GM23338 (cell line): ENCODE results near the gene MSH3. TPM values are rescaled to one million over a fixed set of nuclear protein-coding genes. Genes with fewer than 3 reads are reported as not detected.

Experiments
- ATAC-seq: fragments of 200-7000 bp; cut with Tn5 transposase; 3 replicates; pipeline ENCODE4 v1.9.1; 2020
- DNase-seq: peaks from one replicate; pipeline ENCODE4 v3.0.0-alpha.2; 2015; ENCODE audit warnings: low spot score
- H2AFZ ChIP-seq: fragments of 200-600 bp; sonication (generic); 2 replicates; pipeline ENCODE4 v1.8.0; 2016; ENCODE audit warnings: antibody characterized with exemption, mild to moderate bottlenecking, moderate library complexity
- H3F3A ChIP-seq: fragments of 200-600 bp; sonication (generic); replicated peaks from 2 replicates; pipeline ENCODE4 v1.8.0; 2017; ENCODE audit warnings: antibody characterized with exemption, mixed run types, low read depth
- H3K27ac ChIP-seq: fragments of 200-600 bp; sonication (generic); 2 replicates; pipeline ENCODE4 v1.6.1; 2016; ENCODE audit warnings: low read depth
- H3K27me3 ChIP-seq: fragments of 200-600 bp; sonication (generic); 2 replicates; pipeline ENCODE4 v1.8.0; 2016; ENCODE audit warnings: mild to moderate bottlenecking, mixed run types, moderate library complexity; ENCODE audit not compliant: insufficient read depth
- H3K36me3 ChIP-seq: fragments of 200-600 bp; sonication (generic); 2 replicates; pipeline ENCODE4 v1.8.0; 2016; ENCODE audit warnings: mild to moderate bottlenecking; ENCODE audit not compliant: insufficient read depth
- H3K4me1 ChIP-seq: fragments of 200-600 bp; sonication (generic); 2 replicates; pipeline ENCODE4 v1.8.0; 2016; ENCODE audit warnings: mild to moderate bottlenecking, moderate library complexity; ENCODE audit not compliant: insufficient read depth
- H3K4me2 ChIP-seq: fragments of 200-600 bp; sonication (generic); 2 replicates; pipeline ENCODE4 v1.7.1; 2017; ENCODE audit warnings: mixed run types
- H3K4me3 ChIP-seq: fragments of 200-600 bp; sonication (generic); 2 replicates; pipeline ENCODE4 v1.6.1; 2016; ENCODE audit warnings: mixed run types
- H3K79me2 ChIP-seq: fragments of 200-600 bp; sonication (generic); replicated peaks from 2 replicates; pipeline ENCODE4 v1.8.0; 2017; ENCODE audit warnings: mild to moderate bottlenecking; ENCODE audit not compliant: insufficient read depth
- H3K9me2 ChIP-seq: fragments of 200-600 bp; sonication (generic); 2 replicates; pipeline ENCODE4 v1.8.0; 2017; ENCODE audit not compliant: insufficient read depth
- H4K20me1 ChIP-seq: fragments of 200-600 bp; sonication (generic); replicated peaks from 2 replicates; pipeline ENCODE4 v1.8.0; 2017; ENCODE audit warnings: mild to moderate bottlenecking; ENCODE audit not compliant: insufficient read depth
- H3K27ac Mint-ChIP-seq: 2 replicates; pipeline ENCODE4 v1.8.0; 2020; ENCODE audit warnings: inconsistent platforms, mild to moderate bottlenecking, moderate library complexity, mixed read lengths
- H3K27me3 Mint-ChIP-seq: 3 replicates; pipeline ENCODE4 v1.8.0; 2022; ENCODE audit warnings: low read depth, mild to moderate bottlenecking, moderate library complexity, mixed read lengths, inconsistent platforms; ENCODE audit not compliant: insufficient read depth, poor library complexity
- H3K36me3 Mint-ChIP-seq: 3 replicates; pipeline ENCODE4 v1.8.0; 2021; ENCODE audit warnings: low read depth, mild to moderate bottlenecking, inconsistent platforms, moderate library complexity, mixed read lengths
- H3K4me1 Mint-ChIP-seq: 3 replicates; pipeline ENCODE4 v1.8.0; 2020; ENCODE audit warnings: mild to moderate bottlenecking, inconsistent platforms, mixed read lengths
- H3K4me3 Mint-ChIP-seq: 3 replicates; pipeline ENCODE4 v1.8.0; 2021; ENCODE audit warnings: moderate library complexity, mild to moderate bottlenecking, inconsistent platforms, mixed read lengths
- H3K9me3 Mint-ChIP-seq: 3 replicates; pipeline ENCODE4 v1.8.0; 2020; ENCODE audit warnings: moderate library complexity, mild to moderate bottlenecking, inconsistent platforms, mixed read lengths
- CREB1 ChIP-seq: fragments of 250-450 bp; sonication (Bioruptor Pico); IDR thresholded peaks from 2 replicates; pipeline ENCODE4 v1.5.0; 2020; ENCODE audit warnings: low read depth, mild to moderate bottlenecking, moderate library complexity
- EZH2 ChIP-seq: fragments of 200-600 bp; sonication (generic); IDR thresholded peaks from one replicate; pipeline ENCODE4 v1.8.0; 2017; ENCODE audit warnings: antibody characterized with exemption, mild to moderate bottlenecking, low read depth; ENCODE audit not compliant: unreplicated experiment
- EZH2phosphoT487 ChIP-seq: fragments of 200-600 bp; sonication (generic); IDR thresholded peaks from one replicate; pipeline ENCODE4 v1.8.1; 2018; ENCODE audit warnings: antibody characterized with exemption; ENCODE audit not compliant: unreplicated experiment
- JUNB ChIP-seq: IDR thresholded peaks from one replicate; pipeline ENCODE4 v1.6.1; 2016; ENCODE audit warnings: antibody characterized with exemption; ENCODE audit not compliant: unreplicated experiment
- NANOG ChIP-seq: IDR thresholded peaks from 2 replicates; pipeline ENCODE4 v1.6.1; 2016; ENCODE audit warnings: antibody characterized with exemption, borderline replicate concordance
- POLR2AphosphoS5 ChIP-seq: IDR thresholded peaks from 2 replicates; pipeline ENCODE4 v1.6.1; 2016; ENCODE audit warnings: antibody characterized with exemption, low read depth
- STAT1 ChIP-seq: IDR thresholded peaks from one replicate; pipeline ENCODE4 v1.6.1; 2016; ENCODE audit warnings: antibody characterized with exemption; ENCODE audit not compliant: unreplicated experiment
- ZNF114 ChIP-seq: fragments of 250-450 bp; sonication (Bioruptor Pico); IDR thresholded peaks from 2 replicates; pipeline ENCODE4 v1.5.0; 2020; ENCODE audit warnings: mild to moderate bottlenecking, moderate library complexity
- ZNF331 ChIP-seq: fragments of 250-450 bp; sonication (Bioruptor Pico); IDR thresholded peaks from 2 replicates; pipeline ENCODE4 v1.5.0; 2020; ENCODE audit warnings: low read depth, mild to moderate bottlenecking, moderate library complexity
- polyA plus RNA-seq: library from polyadenylated mRNA; unstranded; fragments of >200 nt; fragmentation: Nextera tagmentation; extraction: Ambion mirVana; gene quantifications from 2 replicates; pipeline ENCODE4 v1.2.1, GENCODE V29; 2016
- total RNA-seq: library from RNA; depleted of rRNA; stranded (reverse); fragments of >200 nt; shearing (Covaris generic); gene quantifications from 2 replicates; pipeline ENCODE4 v1.2.3, GENCODE V29; 2014
- TF ChIP-seq, protein P1 (sequence below): IDR thresholded peaks from 2 replicates; pipeline ENCODE4 v1.6.1; 2016; ENCODE audit warnings: antibody characterized with exemption
- TF ChIP-seq, protein P2 (sequence below): fragments of 250-450 bp; sonication (Bioruptor Pico); IDR thresholded peaks from 2 replicates; pipeline ENCODE4 v1.5.0; 2020; ENCODE audit warnings: mild to moderate bottlenecking, moderate library complexity
- TF ChIP-seq, protein P3 (sequence below), 2 experiments: fragments of 200-600 bp in 1 of 2; sonication (generic) in 1 of 2; conservative IDR thresholded peaks; 2 replicates each; pipeline versions ENCODE4 v1.5.1 to v1.6.1; 2016 to 2017; ENCODE audit warnings: antibody characterized with exemption in 2 of 2, low read depth in 2 of 2, mild to moderate bottlenecking in 2 of 2, moderate library complexity in 1 of 2

MSH3 gene
- total and polyA plus RNA-seq, 2 experiments from 2014 or later, result 13.3 to 16.6 TPM

DNA sequence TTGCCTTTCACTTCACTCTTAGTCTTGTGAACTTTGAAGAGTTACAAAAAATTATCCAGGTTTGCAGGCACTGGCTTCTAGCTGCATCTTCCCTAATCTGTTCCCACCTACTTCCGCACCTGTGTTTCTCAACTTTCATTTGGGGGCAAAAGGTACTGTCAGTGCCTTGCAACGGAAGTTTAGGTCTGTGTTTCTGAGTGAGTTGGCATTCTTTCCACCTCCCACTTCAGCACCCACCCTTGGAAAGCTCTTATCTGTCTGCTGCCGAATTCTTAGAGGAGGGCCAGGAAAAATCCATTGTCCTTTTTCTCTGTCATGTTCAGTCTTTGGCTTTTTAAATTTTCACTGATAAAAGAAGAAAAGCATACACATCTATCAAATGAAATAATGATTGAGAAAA is 216.0 kb downstream of the MSH3 start (continued):
- TF ChIP-seq, protein P1, sequence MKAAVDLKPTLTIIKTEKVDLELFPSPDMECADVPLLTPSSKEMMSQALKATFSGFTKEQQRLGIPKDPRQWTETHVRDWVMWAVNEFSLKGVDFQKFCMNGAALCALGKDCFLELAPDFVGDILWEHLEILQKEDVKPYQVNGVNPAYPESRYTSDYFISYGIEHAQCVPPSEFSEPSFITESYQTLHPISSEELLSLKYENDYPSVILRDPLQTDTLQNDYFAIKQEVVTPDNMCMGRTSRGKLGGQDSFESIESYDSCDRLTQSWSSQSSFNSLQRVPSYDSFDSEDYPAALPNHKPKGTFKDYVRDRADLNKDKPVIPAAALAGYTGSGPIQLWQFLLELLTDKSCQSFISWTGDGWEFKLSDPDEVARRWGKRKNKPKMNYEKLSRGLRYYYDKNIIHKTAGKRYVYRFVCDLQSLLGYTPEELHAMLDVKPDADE, result no peak
- TF ChIP-seq JUNB (no peak), ZNF331 (CRISPR knock-in tag) (no peak), EZH2phosphoT487 (no peak), EZH2 (no peak)

DNA sequence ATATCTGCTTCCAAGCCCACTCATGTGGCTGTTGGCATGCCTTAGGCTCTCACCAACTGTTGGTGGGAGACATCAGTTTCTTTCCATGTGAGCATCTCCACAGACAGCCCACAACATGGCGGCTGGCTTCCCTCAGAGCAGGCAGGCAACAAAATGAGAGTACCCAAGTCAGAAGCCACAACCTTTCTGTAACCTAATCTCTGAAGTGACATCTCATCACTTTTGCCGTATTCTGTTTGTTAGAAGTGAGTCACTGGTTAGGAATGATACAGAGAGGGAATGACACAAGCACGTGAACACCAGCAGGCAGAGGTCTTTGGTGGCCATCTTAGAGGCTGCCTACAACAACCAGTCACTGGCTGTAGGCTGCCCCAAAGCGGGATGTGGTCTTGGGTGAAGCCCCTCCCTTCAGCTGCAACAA is 217.1 kb downstream of the MSH3 start:
- no peaks in the 10 kb centered on the region for H3K4me1 Mint-ChIP-seq
- H3K36me3 Mint-ChIP-seq, result peaks cover 3% of the 10 kb centered on the region; the same call in 1 of the 3 replicates
- Histone ChIP-seq H3K27me3 (no peaks in the 10 kb centered on the region), H3K79me2 (no peaks in the 10 kb centered on the region), H3K36me3 (no peaks in the 10 kb centered on the region), H3K4me2 (no peak overlapping the region), H3K4me1 (no peaks in the 10 kb centered on the region), H3K27ac (no peak overlapping the region), H3F3A (no peaks in the 10 kb centered on the region), H3K9me2 (no peaks in the 10 kb centered on the region), H3K4me3 (no peak overlapping the region), H4K20me1 (no peaks in the 10 kb centered on the region), H2AFZ (no peak overlapping the region)
- H3K4me3 Mint-ChIP-seq, result no peak overlapping the region
- H3K9me3 Mint-ChIP-seq, result no peaks in the 10 kb centered on the region
- H3K27ac Mint-ChIP-seq, result no peak overlapping the region
- ATAC-seq, result no peak; the same call in 2 of the 3 replicates
- H3K27me3 Mint-ChIP-seq, result peaks cover 3% of the 10 kb centered on the region
- TF ChIP-seq POLR2AphosphoS5, result no peak
- TF ChIP-seq ZNF114 (CRISPR knock-in tag), result no peak
- TF ChIP-seq EZH2, result no peak
- TF ChIP-seq, protein P2, sequence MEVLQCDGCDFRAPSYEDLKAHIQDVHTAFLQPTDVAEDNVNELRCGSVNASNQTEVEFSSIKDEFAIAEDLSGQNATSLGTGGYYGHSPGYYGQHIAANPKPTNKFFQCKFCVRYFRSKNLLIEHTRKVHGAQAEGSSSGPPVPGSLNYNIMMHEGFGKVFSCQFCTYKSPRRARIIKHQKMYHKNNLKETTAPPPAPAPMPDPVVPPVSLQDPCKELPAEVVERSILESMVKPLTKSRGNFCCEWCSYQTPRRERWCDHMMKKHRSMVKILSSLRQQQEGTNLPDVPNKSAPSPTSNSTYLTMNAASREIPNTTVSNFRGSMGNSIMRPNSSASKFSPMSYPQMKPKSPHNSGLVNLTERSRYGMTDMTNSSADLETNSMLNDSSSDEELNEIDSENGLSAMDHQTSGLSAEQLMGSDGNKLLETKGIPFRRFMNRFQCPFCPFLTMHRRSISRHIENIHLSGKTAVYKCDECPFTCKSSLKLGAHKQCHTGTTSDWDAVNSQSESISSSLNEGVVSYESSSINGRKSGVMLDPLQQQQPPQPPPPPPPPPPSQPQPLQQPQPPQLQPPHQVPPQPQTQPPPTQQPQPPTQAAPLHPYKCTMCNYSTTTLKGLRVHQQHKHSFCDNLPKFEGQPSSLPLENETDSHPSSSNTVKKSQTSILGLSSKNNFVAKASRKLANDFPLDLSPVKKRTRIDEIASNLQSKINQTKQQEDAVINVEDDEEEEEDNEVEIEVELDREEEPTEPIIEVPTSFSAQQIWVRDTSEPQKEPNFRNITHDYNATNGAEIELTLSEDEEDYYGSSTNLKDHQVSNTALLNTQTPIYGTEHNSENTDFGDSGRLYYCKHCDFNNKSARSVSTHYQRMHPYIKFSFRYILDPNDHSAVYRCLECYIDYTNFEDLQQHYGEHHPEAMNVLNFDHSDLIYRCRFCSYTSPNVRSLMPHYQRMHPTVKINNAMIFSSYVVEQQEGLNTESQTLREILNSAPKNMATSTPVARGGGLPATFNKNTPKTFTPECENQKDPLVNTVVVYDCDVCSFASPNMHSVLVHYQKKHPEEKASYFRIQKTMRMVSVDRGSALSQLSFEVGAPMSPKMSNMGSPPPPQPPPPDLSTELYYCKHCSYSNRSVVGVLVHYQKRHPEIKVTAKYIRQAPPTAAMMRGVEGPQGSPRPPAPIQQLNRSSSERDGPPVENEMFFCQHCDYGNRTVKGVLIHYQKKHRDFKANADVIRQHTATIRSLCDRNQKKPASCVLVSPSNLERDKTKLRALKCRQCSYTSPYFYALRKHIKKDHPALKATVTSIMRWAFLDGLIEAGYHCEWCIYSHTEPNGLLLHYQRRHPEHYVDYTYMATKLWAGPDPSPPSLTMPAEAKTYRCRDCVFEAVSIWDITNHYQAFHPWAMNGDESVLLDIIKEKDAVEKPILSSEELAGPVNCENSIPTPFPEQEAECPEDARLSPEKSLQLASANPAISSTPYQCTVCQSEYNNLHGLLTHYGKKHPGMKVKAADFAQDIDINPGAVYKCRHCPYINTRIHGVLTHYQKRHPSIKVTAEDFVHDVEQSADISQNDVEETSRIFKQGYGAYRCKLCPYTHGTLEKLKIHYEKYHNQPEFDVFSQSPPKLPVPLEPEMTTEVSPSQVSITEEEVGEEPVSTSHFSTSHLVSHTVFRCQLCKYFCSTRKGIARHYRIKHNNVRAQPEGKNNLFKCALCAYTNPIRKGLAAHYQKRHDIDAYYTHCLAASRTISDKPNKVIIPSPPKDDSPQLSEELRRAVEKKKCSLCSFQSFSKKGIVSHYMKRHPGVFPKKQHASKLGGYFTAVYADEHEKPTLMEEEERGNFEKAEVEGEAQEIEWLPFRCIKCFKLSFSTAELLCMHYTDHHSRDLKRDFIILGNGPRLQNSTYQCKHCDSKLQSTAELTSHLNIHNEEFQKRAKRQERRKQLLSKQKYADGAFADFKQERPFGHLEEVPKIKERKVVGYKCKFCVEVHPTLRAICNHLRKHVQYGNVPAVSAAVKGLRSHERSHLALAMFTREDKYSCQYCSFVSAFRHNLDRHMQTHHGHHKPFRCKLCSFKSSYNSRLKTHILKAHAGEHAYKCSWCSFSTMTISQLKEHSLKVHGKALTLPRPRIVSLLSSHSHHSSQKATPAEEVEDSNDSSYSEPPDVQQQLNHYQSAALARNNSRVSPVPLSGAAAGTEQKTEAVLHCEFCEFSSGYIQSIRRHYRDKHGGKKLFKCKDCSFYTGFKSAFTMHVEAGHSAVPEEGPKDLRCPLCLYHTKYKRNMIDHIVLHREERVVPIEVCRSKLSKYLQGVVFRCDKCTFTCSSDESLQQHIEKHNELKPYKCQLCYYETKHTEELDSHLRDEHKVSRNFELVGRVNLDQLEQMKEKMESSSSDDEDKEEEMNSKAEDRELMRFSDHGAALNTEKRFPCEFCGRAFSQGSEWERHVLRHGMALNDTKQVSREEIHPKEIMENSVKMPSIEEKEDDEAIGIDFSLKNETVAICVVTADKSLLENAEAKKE (CRISPR knock-in tag), result no peak
- no peak for TF ChIP-seq NANOG
- TF ChIP-seq, protein P3, sequence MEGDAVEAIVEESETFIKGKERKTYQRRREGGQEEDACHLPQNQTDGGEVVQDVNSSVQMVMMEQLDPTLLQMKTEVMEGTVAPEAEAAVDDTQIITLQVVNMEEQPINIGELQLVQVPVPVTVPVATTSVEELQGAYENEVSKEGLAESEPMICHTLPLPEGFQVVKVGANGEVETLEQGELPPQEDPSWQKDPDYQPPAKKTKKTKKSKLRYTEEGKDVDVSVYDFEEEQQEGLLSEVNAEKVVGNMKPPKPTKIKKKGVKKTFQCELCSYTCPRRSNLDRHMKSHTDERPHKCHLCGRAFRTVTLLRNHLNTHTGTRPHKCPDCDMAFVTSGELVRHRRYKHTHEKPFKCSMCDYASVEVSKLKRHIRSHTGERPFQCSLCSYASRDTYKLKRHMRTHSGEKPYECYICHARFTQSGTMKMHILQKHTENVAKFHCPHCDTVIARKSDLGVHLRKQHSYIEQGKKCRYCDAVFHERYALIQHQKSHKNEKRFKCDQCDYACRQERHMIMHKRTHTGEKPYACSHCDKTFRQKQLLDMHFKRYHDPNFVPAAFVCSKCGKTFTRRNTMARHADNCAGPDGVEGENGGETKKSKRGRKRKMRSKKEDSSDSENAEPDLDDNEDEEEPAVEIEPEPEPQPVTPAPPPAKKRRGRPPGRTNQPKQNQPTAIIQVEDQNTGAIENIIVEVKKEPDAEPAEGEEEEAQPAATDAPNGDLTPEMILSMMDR (conservative IDR thresholded peaks at IDR 0.05; ENCODE audit: low read depth in 2 of 2), result no peak
- no peak for TF ChIP-seq EZH2phosphoT487
- no peak for TF ChIP-seq ZNF331 (CRISPR knock-in tag)
- TF ChIP-seq STAT1, result no peak
- no peak for TF ChIP-seq JUNB
- no peak for TF ChIP-seq CREB1
- peak; percentile 11 for DNase-seq
